WERI-Rb-1 (cell line): ENCODE measurements around the gene AKAP13.

Experiments used
- DNase-seq: peaks from one replicate; pipeline ENCODE4 v3.0.0-alpha.2; 2020
- H3K27ac ChIP-seq: fragments of 250-450 bp; sonication (Bioruptor Pico); 2 replicates; pipeline ENCODE4 v1.5.1; 2020; ENCODE audit warnings: mild to moderate bottlenecking, moderate library complexity
- H3K27me3 ChIP-seq: fragments of 250-450 bp; sonication (Bioruptor Pico); 2 replicates; pipeline ENCODE4 v1.5.1; 2021; ENCODE audit warnings: mild to moderate bottlenecking, low read depth, moderate library complexity; ENCODE audit not compliant: insufficient read depth, severe bottlenecking
- H3K36me3 ChIP-seq: fragments of 250-450 bp; sonication (Bioruptor Pico); 2 replicates; pipeline ENCODE4 v1.5.1; 2020; ENCODE audit warnings: mild to moderate bottlenecking, moderate library complexity
- H3K4me3 ChIP-seq: 2 replicates; pipeline ENCODE4 v1.5.1; 2011; ENCODE audit warnings: low read depth, mild to moderate bottlenecking, control low read depth, low read length
- H3K9me3 ChIP-seq: fragments of 250-450 bp; sonication (Bioruptor Pico); 2 replicates; pipeline ENCODE4 v1.5.1; 2021; ENCODE audit warnings: mild to moderate bottlenecking, moderate library complexity; ENCODE audit not compliant: severe bottlenecking
- CTCF ChIP-seq: IDR thresholded peaks from 2 replicates; pipeline ENCODE4 v1.5.1; 2011; ENCODE audit warnings: low read depth, mild to moderate bottlenecking, control low read depth, inconsistent platforms, low read length

The AKAP13 gene

GRCh38 chr15:85408270-85408746, 27.9 kb downstream of the AKAP13 start:
- H3K27me3 ChIP-seq: no peaks in the 10 kb centered on the region
- H3K27ac ChIP-seq: no peak overlapping the region
- no peak for TF ChIP-seq CTCF
- no peak for DNase-seq
- H3K9me3 ChIP-seq: no peaks in the 10 kb centered on the region
- H3K36me3 ChIP-seq: peaks cover 15% of the 10 kb centered on the region
- no peak overlapping the region for H3K4me3 ChIP-seq

GRCh38 chr15:85412066-85412465, 31.7 kb downstream of the AKAP13 start:
- Histone ChIP-seq H3K27me3 (no peaks in the 10 kb centered on the region), H3K4me3 (no peak overlapping the region), H3K27ac (no peak overlapping the region), H3K9me3 (no peaks in the 10 kb centered on the region), H3K36me3 (peaks cover 15% of the 10 kb centered on the region)
- no peak for DNase-seq
- TF ChIP-seq CTCF: no peak

GRCh38 chr15:85412956-85413854, 32.8 kb downstream of the AKAP13 start:
- Histone ChIP-seq H3K27ac (no peak overlapping the region), H3K36me3 (peaks cover 13% of the 10 kb centered on the region), H3K9me3 (no peaks in the 10 kb centered on the region), H3K27me3 (no peaks in the 10 kb centered on the region), H3K4me3 (no peak overlapping the region)
- no peak for TF ChIP-seq CTCF
- no peak for DNase-seq

GRCh38 chr15:85414037-85414436, 33.6 kb downstream of the AKAP13 start:
- H3K9me3 ChIP-seq: no peaks in the 10 kb centered on the region
- DNase-seq: no peak
- H3K27ac ChIP-seq: no peak overlapping the region
- no peak overlapping the region for H3K4me3 ChIP-seq
- peaks cover 8% of the 10 kb centered on the region for H3K36me3 ChIP-seq
- TF ChIP-seq CTCF: no peak
- H3K27me3 ChIP-seq: no peaks in the 10 kb centered on the region

GRCh38 chr15:85414495-85414894, 34.1 kb downstream of the AKAP13 start:
- Histone ChIP-seq H3K27ac (no peak overlapping the region), H3K9me3 (no peaks in the 10 kb centered on the region), H3K36me3 (peaks cover 5% of the 10 kb centered on the region; the same call in 1 of the 2 replicates), H3K4me3 (no peak overlapping the region), H3K27me3 (no peaks in the 10 kb centered on the region)
- TF ChIP-seq CTCF: no peak
- DNase-seq: no peak
